GM12801 (cell line): Measurements from ENCODE around the gene RABGGTB.

Experiments used
- TF ChIP-seq, protein P1 (sequence below): IDR thresholded peaks from one replicate; pipeline ENCODE4 v1.5.1; 2011; ENCODE audit warnings: control low read depth; ENCODE audit not compliant: insufficient read length; ENCODE audit errors: extremely low read depth

RABGGTB gene

DNA sequence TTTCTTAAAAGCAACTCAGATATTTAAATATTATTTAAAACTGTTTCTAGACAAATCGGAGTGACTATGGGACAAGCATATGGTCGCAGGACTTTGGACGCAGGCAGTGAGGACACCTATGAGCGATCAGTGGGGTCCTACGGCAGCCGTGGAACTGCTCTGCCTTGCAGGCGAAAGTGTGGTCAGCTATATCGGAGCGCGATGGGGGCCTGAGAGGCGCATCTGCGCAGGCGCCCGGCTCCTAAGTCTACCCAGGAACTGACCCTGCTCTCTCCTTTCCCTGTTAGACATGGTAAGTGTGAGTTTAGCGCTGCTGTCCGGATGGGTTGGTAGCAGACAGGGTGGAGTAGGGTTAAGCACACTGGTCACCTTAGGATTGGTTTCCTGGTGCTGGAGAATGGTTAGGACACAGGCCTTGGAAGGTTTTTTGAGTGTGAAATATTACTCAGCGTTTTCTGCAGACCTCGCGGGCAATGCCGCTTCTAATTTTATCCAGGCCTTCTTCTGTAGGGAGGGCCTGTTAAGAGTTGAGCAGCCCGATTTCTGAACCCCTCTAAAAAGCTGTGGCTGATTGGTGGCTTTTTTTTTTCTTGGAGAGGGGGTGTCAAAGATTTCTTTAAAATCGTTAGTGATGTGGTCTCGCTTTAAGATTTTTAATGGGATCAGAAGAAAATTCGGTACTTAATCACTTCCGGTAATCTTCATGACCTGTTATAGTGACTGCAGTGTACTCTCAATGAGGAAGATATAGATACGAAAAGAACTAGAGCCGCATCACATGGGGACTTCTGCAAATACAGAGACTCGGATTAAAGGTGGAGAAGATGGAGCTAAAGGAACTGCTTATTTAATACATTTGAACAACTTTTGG, at the start of gene RABGGTB:
Gene RABGGTB (plus strand): TSS at position 274 of the 871 bp plus-strand sequence. CDS start 16 bp downstream, at position 290.
- TF ChIP-seq, protein P1, sequence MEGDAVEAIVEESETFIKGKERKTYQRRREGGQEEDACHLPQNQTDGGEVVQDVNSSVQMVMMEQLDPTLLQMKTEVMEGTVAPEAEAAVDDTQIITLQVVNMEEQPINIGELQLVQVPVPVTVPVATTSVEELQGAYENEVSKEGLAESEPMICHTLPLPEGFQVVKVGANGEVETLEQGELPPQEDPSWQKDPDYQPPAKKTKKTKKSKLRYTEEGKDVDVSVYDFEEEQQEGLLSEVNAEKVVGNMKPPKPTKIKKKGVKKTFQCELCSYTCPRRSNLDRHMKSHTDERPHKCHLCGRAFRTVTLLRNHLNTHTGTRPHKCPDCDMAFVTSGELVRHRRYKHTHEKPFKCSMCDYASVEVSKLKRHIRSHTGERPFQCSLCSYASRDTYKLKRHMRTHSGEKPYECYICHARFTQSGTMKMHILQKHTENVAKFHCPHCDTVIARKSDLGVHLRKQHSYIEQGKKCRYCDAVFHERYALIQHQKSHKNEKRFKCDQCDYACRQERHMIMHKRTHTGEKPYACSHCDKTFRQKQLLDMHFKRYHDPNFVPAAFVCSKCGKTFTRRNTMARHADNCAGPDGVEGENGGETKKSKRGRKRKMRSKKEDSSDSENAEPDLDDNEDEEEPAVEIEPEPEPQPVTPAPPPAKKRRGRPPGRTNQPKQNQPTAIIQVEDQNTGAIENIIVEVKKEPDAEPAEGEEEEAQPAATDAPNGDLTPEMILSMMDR = no peak

DNA sequence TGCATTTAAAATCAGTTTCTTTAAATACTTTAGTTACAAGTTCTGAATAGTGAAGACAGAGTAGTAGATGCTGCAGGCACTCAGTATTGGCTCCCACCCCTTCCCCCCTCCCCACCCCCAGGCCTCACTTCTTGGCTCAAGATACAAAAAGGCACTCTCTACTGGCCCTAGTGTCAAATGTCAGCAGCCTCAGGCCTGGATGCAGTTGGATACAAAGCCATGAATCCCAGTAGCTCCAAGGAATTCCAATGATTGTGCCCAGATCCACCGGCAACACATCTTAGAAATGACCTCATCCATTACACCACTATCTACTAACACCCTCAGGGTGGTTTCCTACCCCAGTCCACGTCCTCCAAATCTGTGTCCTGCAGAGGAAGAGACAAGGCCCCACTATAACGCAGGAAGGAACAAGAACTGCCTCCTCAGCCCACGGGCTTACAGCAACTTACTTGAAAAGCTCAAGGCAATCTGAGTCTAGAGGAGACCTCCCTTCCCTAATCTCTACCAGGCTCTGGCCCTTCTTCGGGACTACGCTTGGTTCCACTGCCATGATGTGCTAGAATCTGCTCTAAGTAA, 43.9 kb upstream of the RABGGTB start:
- TF ChIP-seq, protein P1 = no peak

GRCh38 chr1:75745276-75745675, 40.8 kb upstream of the RABGGTB start:
- TF ChIP-seq, protein P1 = no peak

DNA sequence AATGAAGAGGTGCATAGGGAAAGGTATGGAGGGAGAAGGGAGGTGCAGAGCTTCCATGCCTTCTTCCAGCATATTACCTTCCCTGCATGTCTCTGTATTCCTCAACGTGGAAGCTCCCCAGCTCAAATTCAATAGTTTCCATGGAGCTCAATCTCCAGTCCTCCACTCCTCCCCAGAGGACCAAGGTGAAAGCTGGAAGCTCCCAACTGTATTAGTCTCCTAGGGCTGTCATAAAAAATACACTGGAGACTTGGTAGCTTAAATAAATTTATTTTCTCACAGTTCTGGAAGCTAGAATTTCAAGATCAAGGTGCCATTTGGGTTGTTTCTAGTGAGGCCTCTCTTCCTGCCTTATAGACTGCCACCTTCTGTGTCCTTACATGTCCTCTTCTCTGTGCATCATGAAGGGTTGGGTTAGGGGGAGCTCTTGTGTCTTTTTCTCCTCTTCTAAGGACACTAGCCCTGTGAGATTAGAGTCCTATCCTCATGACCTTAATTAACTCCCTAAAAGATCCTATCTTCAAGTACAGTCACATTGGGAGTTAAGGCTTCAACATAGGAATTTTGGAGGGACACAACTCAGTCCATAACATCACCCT, 21.9 kb upstream of the RABGGTB start:
- TF ChIP-seq, protein P1 = no peak

GRCh38 chr1:75765697-75766355, 20.2 kb upstream of the RABGGTB start:
- TF ChIP-seq, protein P1 = no peak

- TF ChIP-seq, protein P1 = no peak
Observed at GRCh38 chr1:75768016-75768415, 18.0 kb upstream of the RABGGTB start.

DNA sequence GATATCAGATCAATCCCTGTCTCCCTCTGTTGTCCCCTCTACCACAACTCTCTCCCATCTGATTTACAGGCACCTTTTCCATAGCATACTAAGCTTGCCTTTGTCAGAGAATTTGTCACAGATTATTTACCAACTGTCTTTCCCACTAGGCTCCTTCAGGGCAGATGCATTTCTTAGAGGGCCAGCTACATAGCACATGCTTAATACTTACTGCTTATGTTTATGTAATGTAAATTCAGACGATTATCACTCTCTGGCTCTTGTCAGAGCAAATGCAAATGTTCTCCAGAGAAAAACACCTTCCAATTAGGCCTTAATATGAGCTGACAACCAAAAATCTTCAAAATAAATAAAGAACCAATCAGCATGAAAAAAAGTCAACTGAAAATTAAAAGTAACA, 15.3 kb upstream of the RABGGTB start:
- TF ChIP-seq, protein P1 = no peak
